HCEC 1CT (cell line): ENCODE results near the gene DSCAM.

Experiments
- DNase-seq: peaks from one replicate; pipeline ENCODE4 v3.0.0-alpha.2; 2017

DSCAM gene

GRCh38 chr21:40689840-40690360 lies 157.1 kb downstream of the DSCAM start:
- no peak for DNase-seq

- DNase-seq, result no peak
Measured at GRCh38 chr21:40689217-40689616, 157.7 kb downstream of the DSCAM start.

GRCh38 chr21:40688106-40688864 lies 158.7 kb downstream of the DSCAM start:
- no peak for DNase-seq

GRCh38 chr21:40687625-40688024 lies 159.3 kb downstream of the DSCAM start:
- no peak for DNase-seq

GRCh38 chr21:40686526-40686925 lies 160.4 kb downstream of the DSCAM start:
- DNase-seq, result no peak

GRCh38 chr21:40685141-40685540 lies 161.8 kb downstream of the DSCAM start:
- no peak for DNase-seq

- no peak for DNase-seq
Measured at GRCh38 chr21:40684726-40685125, 162.2 kb downstream of the DSCAM start.

- DNase-seq, result no peak
Measured at GRCh38 chr21:40683349-40683748, 163.6 kb downstream of the DSCAM start.

- no peak for DNase-seq
Measured at GRCh38 chr21:40681164-40681859, 165.6 kb downstream of the DSCAM start.

GRCh38 chr21:40680311-40680710 lies 166.6 kb downstream of the DSCAM start:
- no peak for DNase-seq

GRCh38 chr21:40678681-40679284 lies 168.2 kb downstream of the DSCAM start:
- no peak for DNase-seq

GRCh38 chr21:40675017-40675416 lies 171.9 kb downstream of the DSCAM start:
- no peak for DNase-seq

GRCh38 chr21:40672602-40673001 lies 174.4 kb downstream of the DSCAM start:
- no peak for DNase-seq

- DNase-seq, result no peak
Measured at GRCh38 chr21:40671716-40672115, 175.2 kb downstream of the DSCAM start.

GRCh38 chr21:40668555-40669275 lies 178.2 kb downstream of the DSCAM start:
- no peak for DNase-seq

GRCh38 chr21:40667967-40668366 lies 179.0 kb downstream of the DSCAM start:
- DNase-seq, result no peak

GRCh38 chr21:40662889-40663288 lies 184.1 kb downstream of the DSCAM start:
- no peak for DNase-seq

GRCh38 chr21:40660461-40660860 lies 186.5 kb downstream of the DSCAM start:
- no peak for DNase-seq

- no peak for DNase-seq
Measured at GRCh38 chr21:40658311-40658710, 188.6 kb downstream of the DSCAM start.

- DNase-seq, result no peak
Measured at GRCh38 chr21:40652436-40652835, 194.5 kb downstream of the DSCAM start.

- no peak for DNase-seq
Measured at GRCh38 chr21:40647706-40648105, 199.3 kb downstream of the DSCAM start.

GRCh38 chr21:40646651-40647050 lies 200.3 kb downstream of the DSCAM start:
- no peak for DNase-seq

- DNase-seq, result no peak
Measured at GRCh38 chr21:40641042-40641441, 205.9 kb downstream of the DSCAM start.
